WTC11 (cell line): ENCODE measurements around the gene ATP2B3. TPM values are rescaled to one million over a fixed set of nuclear protein-coding genes. Genes with fewer than 3 reads are reported as not detected.

Experiments used
- ATAC-seq: fragments of 200-7000 bp; cut with Tn5 transposase; 2 replicates; pipeline ENCODE4 v1.10.0; 2021; ENCODE audit warnings: mild to moderate bottlenecking, moderate library complexity
- CTCF ChIA-PET: fragments of 300-600 bp; sonication (Branson Sonifier 250); formaldehyde crosslinking; loops from one replicate; lab custom pipeline; 2021; ENCODE audit warnings: antibody characterized with exemption; lab: Charles Lee
- POLR2A ChIA-PET: fragments of 350-600 bp; sonication (Branson Sonifier 250); formaldehyde crosslinking; loops from one replicate; lab custom pipeline; 2021; ENCODE audit warnings: antibody characterized with exemption; lab: Charles Lee
- DNase-seq: peaks from one replicate; pipeline ENCODE4 v3.0.0; 2021; ENCODE audit warnings: low spot score
- H3K27ac Mint-ChIP-seq: 2 replicates; pipeline ENCODE4 v1.8.0; 2021; ENCODE audit warnings: mixed read lengths
- H3K27me3 Mint-ChIP-seq: 2 replicates; pipeline ENCODE4 v1.8.0; 2021; ENCODE audit warnings: low read depth, mild to moderate bottlenecking, moderate library complexity, mixed read lengths
- H3K36me3 Mint-ChIP-seq: 2 replicates; pipeline ENCODE4 v1.8.0; 2021; ENCODE audit warnings: mixed read lengths
- H3K4me1 Mint-ChIP-seq: 2 replicates; pipeline ENCODE4 v1.8.0; 2022; ENCODE audit warnings: mixed read lengths
- H3K4me3 Mint-ChIP-seq: 2 replicates; pipeline ENCODE4 v1.8.0; 2021; ENCODE audit warnings: mild to moderate bottlenecking, moderate library complexity, mixed read lengths
- H3K9me3 Mint-ChIP-seq: 2 replicates; pipeline ENCODE4 v1.8.0; 2021; ENCODE audit warnings: mixed read lengths
- ATF1 ChIP-seq: sonication (generic); formaldehyde crosslinking; IDR thresholded peaks from 2 replicates; pipeline ENCODE4 v1.8.1; 2023; ENCODE audit warnings: mild to moderate bottlenecking, moderate library complexity, missing genetic modification reagents
- CREM ChIP-seq: sonication (generic); formaldehyde crosslinking; IDR thresholded peaks from 2 replicates; pipeline ENCODE4 v1.8.1; 2022; ENCODE audit warnings: mild to moderate bottlenecking, missing genetic modification reagents, moderate library complexity
- MYBL2 ChIP-seq: sonication (generic); formaldehyde crosslinking; IDR thresholded peaks from 2 replicates; pipeline ENCODE4 v1.8.1; 2023; ENCODE audit warnings: mild to moderate bottlenecking, moderate library complexity, missing genetic modification reagents
- OVOL2 ChIP-seq: fragments of 250-450 bp; sonication (Bioruptor Pico); IDR thresholded peaks from 2 replicates; pipeline ENCODE4 v1.9.0; 2021; ENCODE audit warnings: mild to moderate bottlenecking, borderline replicate concordance
- SOX15 ChIP-seq: fragments of 250-450 bp; sonication (Bioruptor Pico); IDR thresholded peaks from 2 replicates; pipeline ENCODE4 v1.9.0; 2021; ENCODE audit warnings: mild to moderate bottlenecking
- SP1 ChIP-seq: sonication (generic); formaldehyde crosslinking; conservative IDR thresholded peaks from 2 replicates; pipeline ENCODE4 v1.8.1; 2022; ENCODE audit warnings: missing genetic modification reagents
- USF2 ChIP-seq: sonication (generic); formaldehyde crosslinking; IDR thresholded peaks from 2 replicates; pipeline ENCODE4 v1.8.1; 2023; ENCODE audit warnings: mild to moderate bottlenecking, missing genetic modification reagents, moderate library complexity
- ZBTB21 ChIP-seq: sonication (generic); formaldehyde crosslinking; IDR thresholded peaks from 2 replicates; pipeline ENCODE4 v1.8.1; 2023; ENCODE audit warnings: mild to moderate bottlenecking, missing genetic modification reagents, borderline replicate concordance
- total RNA-seq: library from RNA; stranded (reverse); gene quantifications from 3 replicates; pipeline ENCODE4 v1.2.3, GENCODE V29; 2021
- TF ChIP-seq, protein P1 (sequence below): fragments of 250-450 bp; sonication (Bioruptor Pico); IDR thresholded peaks from 2 replicates; pipeline ENCODE4 v1.9.0; 2021; ENCODE audit warnings: mild to moderate bottlenecking
- TF ChIP-seq, protein P2 (sequence below): sonication (generic); formaldehyde crosslinking; IDR thresholded peaks from 2 replicates; pipeline ENCODE4 v1.8.1; 2023; ENCODE audit warnings: mild to moderate bottlenecking, missing genetic modification reagents
- TF ChIP-seq, protein P3 (sequence below): sonication (generic); formaldehyde crosslinking; IDR thresholded peaks from 2 replicates; pipeline ENCODE4 v1.8.0; 2022; ENCODE audit warnings: missing genetic modification reagents
- TF ChIP-seq, protein P4 (sequence below): fragments of 250-450 bp; sonication (Bioruptor Pico); IDR thresholded peaks from 2 replicates; pipeline ENCODE4 v2.1.2; 2022; ENCODE audit warnings: mild to moderate bottlenecking, moderate library complexity
- TF ChIP-seq, protein P5 (sequence below): sonication (generic); formaldehyde crosslinking; IDR thresholded peaks from 2 replicates; pipeline ENCODE4 v1.8.1; 2023; ENCODE audit warnings: mild to moderate bottlenecking, moderate library complexity, missing genetic modification reagents

Gene ATP2B3
- total RNA-seq, 1 experiment from 2014 or later = 0.28 TPM

- TF ChIP-seq, protein P1, sequence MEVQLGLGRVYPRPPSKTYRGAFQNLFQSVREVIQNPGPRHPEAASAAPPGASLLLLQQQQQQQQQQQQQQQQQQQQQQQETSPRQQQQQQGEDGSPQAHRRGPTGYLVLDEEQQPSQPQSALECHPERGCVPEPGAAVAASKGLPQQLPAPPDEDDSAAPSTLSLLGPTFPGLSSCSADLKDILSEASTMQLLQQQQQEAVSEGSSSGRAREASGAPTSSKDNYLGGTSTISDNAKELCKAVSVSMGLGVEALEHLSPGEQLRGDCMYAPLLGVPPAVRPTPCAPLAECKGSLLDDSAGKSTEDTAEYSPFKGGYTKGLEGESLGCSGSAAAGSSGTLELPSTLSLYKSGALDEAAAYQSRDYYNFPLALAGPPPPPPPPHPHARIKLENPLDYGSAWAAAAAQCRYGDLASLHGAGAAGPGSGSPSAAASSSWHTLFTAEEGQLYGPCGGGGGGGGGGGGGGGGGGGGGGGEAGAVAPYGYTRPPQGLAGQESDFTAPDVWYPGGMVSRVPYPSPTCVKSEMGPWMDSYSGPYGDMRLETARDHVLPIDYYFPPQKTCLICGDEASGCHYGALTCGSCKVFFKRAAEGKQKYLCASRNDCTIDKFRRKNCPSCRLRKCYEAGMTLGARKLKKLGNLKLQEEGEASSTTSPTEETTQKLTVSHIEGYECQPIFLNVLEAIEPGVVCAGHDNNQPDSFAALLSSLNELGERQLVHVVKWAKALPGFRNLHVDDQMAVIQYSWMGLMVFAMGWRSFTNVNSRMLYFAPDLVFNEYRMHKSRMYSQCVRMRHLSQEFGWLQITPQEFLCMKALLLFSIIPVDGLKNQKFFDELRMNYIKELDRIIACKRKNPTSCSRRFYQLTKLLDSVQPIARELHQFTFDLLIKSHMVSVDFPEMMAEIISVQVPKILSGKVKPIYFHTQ (CRISPR knock-in tag) = no peak
- TF ChIP-seq, all 79 proteins: peak for 0
Observed at GRCh38 chrX:153596981-153597750, 79.7 kb downstream of the ATP2B3 start (continued).

DNA sequence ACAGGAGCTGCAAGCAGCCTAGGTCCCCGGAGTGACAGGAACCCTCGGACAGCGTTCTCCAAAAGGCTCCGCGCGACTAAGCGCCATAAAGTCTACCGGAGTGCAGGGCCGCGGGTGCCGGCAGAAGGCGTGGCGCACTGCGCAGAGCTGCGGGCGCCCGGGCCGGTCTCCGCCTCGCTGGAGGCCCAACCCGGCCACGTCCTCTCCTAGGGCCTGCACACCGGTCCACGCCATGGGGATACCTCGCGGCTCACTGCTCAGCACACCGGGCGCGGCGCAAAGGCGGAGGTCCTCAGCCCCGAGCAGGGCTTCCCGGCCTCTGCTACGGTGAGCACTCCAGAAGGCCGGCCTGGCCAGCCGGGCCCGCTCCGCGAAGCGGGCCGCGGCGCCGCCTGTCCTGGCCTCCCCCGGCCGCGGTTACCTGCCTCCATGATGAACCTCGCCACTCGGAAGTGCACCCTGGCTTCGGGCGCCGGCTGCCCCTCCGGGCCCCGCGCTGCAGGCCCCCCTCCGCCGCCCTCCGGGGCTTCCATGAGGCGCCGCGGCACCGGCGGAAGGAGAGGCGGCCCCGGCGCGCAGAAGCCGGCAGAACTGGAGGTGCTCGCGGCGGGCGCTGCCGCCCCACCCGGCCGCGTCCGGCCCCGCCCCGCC, 81.2 kb downstream of the ATP2B3 start, which contains the start of gene CCNQ:
CCNQ (minus strand) TSS at position 599 of the 651 bp plus-strand sequence; CDS start at position 533, 66 bp downstream.
- POLR2A ChIA-PET = interaction anchor here (0.6 to 0.8 kb wide), 2 partner anchors 20 to 88 kb away, joined by 3 read pairs; no protein-coding TSS in a partner anchor
- Mint-ChIP-seq H3K27me3 (peaks cover 4% of the 10 kb centered on the region; the same call in 1 of the 2 replicates), H3K36me3 (peaks cover 5% of the 10 kb centered on the region), H3K9me3 (no peaks in the 10 kb centered on the region), H3K4me1 (peaks cover 13% of the 10 kb centered on the region), H3K27ac (no peak within 1 kb of the TSS), H3K4me3 (peak within 1 kb of the TSS; percentile 76)
- ATAC-seq (peak; percentile 48), DNase-seq (peak; percentile 22)
- CTCF ChIA-PET = interaction anchor here (0.6 to 3.2 kb wide), 9 partner anchors 9 to 138 kb away, joined by 3 to 15 read pairs (median 5); no protein-coding TSS in a partner anchor
- no peak for TF ChIP-seq ATF1 (CRISPR knock-in tag)
- 0 out of 2 replicates have a peak, but pooled peaks have one; percentile 8 for TF ChIP-seq CREM (CRISPR knock-in tag)
- TF ChIP-seq OVOL2 = no peak
- no peak for TF ChIP-seq USF2
- no peak for TF ChIP-seq ZBTB21
- TF ChIP-seq, protein P2, sequence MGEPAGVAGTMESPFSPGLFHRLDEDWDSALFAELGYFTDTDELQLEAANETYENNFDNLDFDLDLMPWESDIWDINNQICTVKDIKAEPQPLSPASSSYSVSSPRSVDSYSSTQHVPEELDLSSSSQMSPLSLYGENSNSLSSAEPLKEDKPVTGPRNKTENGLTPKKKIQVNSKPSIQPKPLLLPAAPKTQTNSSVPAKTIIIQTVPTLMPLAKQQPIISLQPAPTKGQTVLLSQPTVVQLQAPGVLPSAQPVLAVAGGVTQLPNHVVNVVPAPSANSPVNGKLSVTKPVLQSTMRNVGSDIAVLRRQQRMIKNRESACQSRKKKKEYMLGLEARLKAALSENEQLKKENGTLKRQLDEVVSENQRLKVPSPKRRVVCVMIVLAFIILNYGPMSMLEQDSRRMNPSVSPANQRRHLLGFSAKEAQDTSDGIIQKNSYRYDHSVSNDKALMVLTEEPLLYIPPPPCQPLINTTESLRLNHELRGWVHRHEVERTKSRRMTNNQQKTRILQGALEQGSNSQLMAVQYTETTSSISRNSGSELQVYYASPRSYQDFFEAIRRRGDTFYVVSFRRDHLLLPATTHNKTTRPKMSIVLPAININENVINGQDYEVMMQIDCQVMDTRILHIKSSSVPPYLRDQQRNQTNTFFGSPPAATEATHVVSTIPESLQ (CRISPR knock-in tag) = no peak
- no peak for TF ChIP-seq SOX15
- TF ChIP-seq, protein P3, sequence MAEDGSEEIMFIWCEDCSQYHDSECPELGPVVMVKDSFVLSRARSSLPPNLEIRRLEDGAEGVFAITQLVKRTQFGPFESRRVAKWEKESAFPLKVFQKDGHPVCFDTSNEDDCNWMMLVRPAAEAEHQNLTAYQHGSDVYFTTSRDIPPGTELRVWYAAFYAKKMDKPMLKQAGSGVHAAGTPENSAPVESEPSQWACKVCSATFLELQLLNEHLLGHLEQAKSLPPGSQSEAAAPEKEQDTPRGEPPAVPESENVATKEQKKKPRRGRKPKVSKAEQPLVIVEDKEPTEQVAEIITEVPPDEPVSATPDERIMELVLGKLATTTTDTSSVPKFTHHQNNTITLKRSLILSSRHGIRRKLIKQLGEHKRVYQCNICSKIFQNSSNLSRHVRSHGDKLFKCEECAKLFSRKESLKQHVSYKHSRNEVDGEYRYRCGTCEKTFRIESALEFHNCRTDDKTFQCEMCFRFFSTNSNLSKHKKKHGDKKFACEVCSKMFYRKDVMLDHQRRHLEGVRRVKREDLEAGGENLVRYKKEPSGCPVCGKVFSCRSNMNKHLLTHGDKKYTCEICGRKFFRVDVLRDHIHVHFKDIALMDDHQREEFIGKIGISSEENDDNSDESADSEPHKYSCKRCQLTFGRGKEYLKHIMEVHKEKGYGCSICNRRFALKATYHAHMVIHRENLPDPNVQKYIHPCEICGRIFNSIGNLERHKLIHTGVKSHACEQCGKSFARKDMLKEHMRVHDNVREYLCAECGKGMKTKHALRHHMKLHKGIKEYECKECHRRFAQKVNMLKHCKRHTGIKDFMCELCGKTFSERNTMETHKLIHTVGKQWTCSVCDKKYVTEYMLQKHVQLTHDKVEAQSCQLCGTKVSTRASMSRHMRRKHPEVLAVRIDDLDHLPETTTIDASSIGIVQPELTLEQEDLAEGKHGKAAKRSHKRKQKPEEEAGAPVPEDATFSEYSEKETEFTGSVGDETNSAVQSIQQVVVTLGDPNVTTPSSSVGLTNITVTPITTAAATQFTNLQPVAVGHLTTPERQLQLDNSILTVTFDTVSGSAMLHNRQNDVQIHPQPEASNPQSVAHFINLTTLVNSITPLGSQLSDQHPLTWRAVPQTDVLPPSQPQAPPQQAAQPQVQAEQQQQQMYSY (CRISPR knock-in tag) = no peak
- TF ChIP-seq, protein P4, sequence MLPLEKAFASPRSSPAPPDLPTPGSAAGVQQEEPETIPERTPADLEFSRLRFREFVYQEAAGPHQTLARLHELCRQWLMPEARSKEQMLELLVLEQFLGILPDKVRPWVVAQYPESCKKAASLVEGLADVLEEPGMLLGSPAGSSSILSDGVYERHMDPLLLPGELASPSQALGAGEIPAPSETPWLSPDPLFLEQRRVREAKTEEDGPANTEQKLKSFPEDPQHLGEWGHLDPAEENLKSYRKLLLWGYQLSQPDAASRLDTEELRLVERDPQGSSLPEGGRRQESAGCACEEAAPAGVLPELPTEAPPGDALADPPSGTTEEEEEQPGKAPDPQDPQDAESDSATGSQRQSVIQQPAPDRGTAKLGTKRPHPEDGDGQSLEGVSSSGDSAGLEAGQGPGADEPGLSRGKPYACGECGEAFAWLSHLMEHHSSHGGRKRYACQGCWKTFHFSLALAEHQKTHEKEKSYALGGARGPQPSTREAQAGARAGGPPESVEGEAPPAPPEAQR (CRISPR knock-in tag) = no peak
- TF ChIP-seq MYBL2 (CRISPR knock-in tag) = no peak
- 0 out of 2 replicates have a peak, but pooled peaks have one; percentile 25 for TF ChIP-seq SP1 (CRISPR knock-in tag)
- TF ChIP-seq, protein P5, sequence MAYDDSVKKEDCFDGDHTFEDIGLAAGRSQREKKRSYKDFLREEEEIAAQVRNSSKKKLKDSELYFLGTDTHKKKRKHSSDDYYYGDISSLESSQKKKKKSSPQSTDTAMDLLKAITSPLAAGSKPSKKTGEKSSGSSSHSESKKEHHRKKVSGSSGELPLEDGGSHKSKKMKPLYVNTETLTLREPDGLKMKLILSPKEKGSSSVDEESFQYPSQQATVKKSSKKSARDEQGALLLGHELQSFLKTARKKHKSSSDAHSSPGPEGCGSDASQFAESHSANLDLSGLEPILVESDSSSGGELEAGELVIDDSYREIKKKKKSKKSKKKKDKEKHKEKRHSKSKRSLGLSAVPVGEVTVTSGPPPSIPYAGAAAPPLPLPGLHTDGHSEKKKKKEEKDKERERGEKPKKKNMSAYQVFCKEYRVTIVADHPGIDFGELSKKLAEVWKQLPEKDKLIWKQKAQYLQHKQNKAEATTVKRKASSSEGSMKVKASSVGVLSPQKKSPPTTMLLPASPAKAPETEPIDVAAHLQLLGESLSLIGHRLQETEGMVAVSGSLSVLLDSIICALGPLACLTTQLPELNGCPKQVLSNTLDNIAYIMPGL (CRISPR knock-in tag) = 0 out of 2 replicates have a peak, but pooled peaks have one; percentile 44
